ENCODE results near the gene CFAP141. TPM values are rescaled to one million over a fixed set of nuclear protein-coding genes. Genes with fewer than 3 reads are reported as not detected.
"Not testable (repeated sequence)": the region's sequence is repeated elsewhere in the genome, so short reads cannot be mapped to it uniquely, and the experiment has no call there.

CFAP141 gene
- total and polyA plus RNA-seq, 7 experiments from 2014 or later, result not detected

GRCh38 chr1:154205778-154206177 lies 355 bp downstream of the CFAP141 start:
- POLR2A ChIA-PET; H3K4me1 ChIP-seq (ENCODE audit: control insufficient read depth in 2 of 2, insufficient read depth in 2 of 2, low read length in 2 of 2); intact Hi-C loops (cut with micrococcal nuclease); DNase-seq; H3K27ac ChIP-seq (ENCODE audit: low read depth, low read length); H3K27me3 Mint-ChIP-seq; H3K9me3 Mint-ChIP-seq; ATAC-seq; H3K4me3 ChIP-seq (ENCODE audit: low read length); H3K27me3 ChIP-seq (ENCODE audit: control insufficient read depth in 2 of 2, insufficient read depth in 2 of 2, low read length in 2 of 2); H3K9me3 ChIP-seq (ENCODE audit: control insufficient read depth in 2 of 3, low read length in 3 of 3); H3K4me3 Mint-ChIP-seq: not testable (repeated sequence)
- peak overlapping the region in 8 of 9 donors; percentile 21 to 84 (median 64) for H3K27ac Mint-ChIP-seq
- peaks cover 0 to 26% (median 18%) of the 10 kb centered on the region in 5 donors for H3K36me3 Mint-ChIP-seq
- H3K36me3 ChIP-seq (ENCODE audit: control insufficient read depth in 2 of 3, insufficient read depth in 3 of 3, low read length in 3 of 3), result peaks cover 11 to 56% (median 16%) of the 10 kb centered on the region in 3 experiments
- H3K4me1 Mint-ChIP-seq, result peaks cover 0 to 12% (median 0%) of the 10 kb centered on the region in 7 donors
- CTCF ChIA-PET, result interaction anchor here (0.6 kb wide), 1 partner anchor 9 kb away, joined by 4 read pairs; no protein-coding TSS in a partner anchor

GRCh38 chr1:154199563-154199879 lies 6.6 kb downstream of the CFAP141 start:
- Mint-ChIP-seq H3K27ac (no peak overlapping the region), H3K36me3 (no peaks in the 10 kb centered on the region), H3K27me3 (peaks cover 0 to 4% (median 0%) of the 10 kb centered on the region in 5 donors), H3K4me3 (no peak overlapping the region), H3K4me1 (no peaks in the 10 kb centered on the region), H3K9me3 (no peaks in the 10 kb centered on the region)
- DNase-seq, result no peak
- ChIA-PET CTCF (interaction anchor here (0.8 to 3.0 kb wide), 12 partner anchors 14 to 145 kb away, joined by 3 to 34 read pairs (median 4); partner anchors contain the start of gene HAX1), POLR2A (interaction anchor here (0.6 to 2.8 kb wide), 7 partner anchors 18 to 278 kb away, joined by 3 to 12 read pairs (median 3); partner anchors contain the start of genes HAX1 and UBAP2L)
- intact Hi-C loops (cut with micrococcal nuclease), result loop anchor here (1.0 to 2.0 kb wide), 7 partner anchors 16 to 279 kb away; partner anchors contain the start of genes HAX1 (in 2 of the 2) and UBAP2L (in 1 of the 2)
- no peak overlapping the region for H3K4me3 ChIP-seq (ENCODE audit: low read length)
- no peaks in the 10 kb centered on the region for H3K9me3 ChIP-seq (ENCODE audit: control insufficient read depth in 2 of 3, low read length in 3 of 3)
- H3K4me1 ChIP-seq (ENCODE audit: control insufficient read depth in 2 of 2, insufficient read depth in 2 of 2, low read length in 2 of 2), result no peaks in the 10 kb centered on the region
- H3K27ac ChIP-seq (ENCODE audit: low read depth, low read length), result no peak overlapping the region
- no peak for ATAC-seq
- no peaks in the 10 kb centered on the region for H3K27me3 ChIP-seq (ENCODE audit: control insufficient read depth in 2 of 2, insufficient read depth in 2 of 2, low read length in 2 of 2)
- H3K36me3 ChIP-seq (ENCODE audit: control insufficient read depth in 2 of 3, insufficient read depth in 3 of 3, low read length in 3 of 3), result no peaks in the 10 kb centered on the region

- ATAC-seq (peak; percentile 91), DNase-seq (peak in 7 of 9 donors; percentile 44 to 66 (median 61))
- Mint-ChIP-seq H3K27ac (peak overlapping the region in 1 of 9 donors; percentile 69), H3K36me3 (no peaks in the 10 kb centered on the region), H3K4me1 (peaks cover 0 to 4% (median 0%) of the 10 kb centered on the region in 7 donors), H3K27me3 (peaks cover 0 to 7% (median 0%) of the 10 kb centered on the region in 5 donors), H3K4me3 (no peak overlapping the region), H3K9me3 (no peaks in the 10 kb centered on the region)
- Histone ChIP-seq H3K4me3 (ENCODE audit: low read length) (no peak overlapping the region), H3K27me3 (ENCODE audit: control insufficient read depth in 2 of 2, insufficient read depth in 2 of 2, low read length in 2 of 2) (no peaks in the 10 kb centered on the region), H3K36me3 (ENCODE audit: control insufficient read depth in 2 of 3, insufficient read depth in 3 of 3, low read length in 3 of 3) (no peaks in the 10 kb centered on the region), H3K27ac (ENCODE audit: low read depth, low read length) (no peak overlapping the region), H3K9me3 (ENCODE audit: control insufficient read depth in 2 of 3, low read length in 3 of 3) (no peaks in the 10 kb centered on the region), H3K4me1 (ENCODE audit: control insufficient read depth in 2 of 2, insufficient read depth in 2 of 2, low read length in 2 of 2) (no peaks in the 10 kb centered on the region)
- ChIA-PET CTCF (interaction anchor here (0.6 to 3.0 kb wide), 13 partner anchors 14 to 479 kb away, joined by 3 to 34 read pairs (median 4); partner anchors contain the start of gene HAX1), POLR2A (interaction anchor here (0.6 to 2.8 kb wide), 9 partner anchors 19 to 1181 kb away, joined by 3 to 12 read pairs (median 3); partner anchors contain the start of genes HAX1, RPS27 and UBAP2L)
- intact Hi-C loops (cut with micrococcal nuclease), result loop anchor here (1.0 to 2.0 kb wide), 7 partner anchors 16 to 279 kb away; partner anchors contain the start of genes HAX1 (in 2 of the 2) and UBAP2L (in 1 of the 2)
These were observed 7.2 kb downstream of the CFAP141 start for GRCh38 chr1:154198756-154199562.

- Mint-ChIP-seq H3K9me3 (no peaks in the 10 kb centered on the region), H3K27me3 (peaks cover 0 to 45% (median 12%) of the 10 kb centered on the region in 5 donors), H3K27ac (peak overlapping the region in 1 of 9 donors; percentile 32), H3K36me3 (no peaks in the 10 kb centered on the region), H3K4me1 (peaks cover 0 to 4% (median 0%) of the 10 kb centered on the region in 7 donors), H3K4me3 (no peak overlapping the region)
- POLR2A ChIA-PET, result no interaction called here
- no peaks in the 10 kb centered on the region for H3K36me3 ChIP-seq (ENCODE audit: control insufficient read depth in 2 of 3, insufficient read depth in 3 of 3, low read length in 3 of 3)
- no peak for ATAC-seq
- no peak overlapping the region for H3K4me3 ChIP-seq (ENCODE audit: low read length)
- H3K27ac ChIP-seq (ENCODE audit: low read depth, low read length), result no peak overlapping the region
- no peaks in the 10 kb centered on the region for H3K27me3 ChIP-seq (ENCODE audit: control insufficient read depth in 2 of 2, insufficient read depth in 2 of 2, low read length in 2 of 2)
- CTCF ChIA-PET, result interaction anchor here (0.6 kb wide), 1 partner anchor 38 kb away, joined by 3 read pairs; no protein-coding TSS in a partner anchor
- intact Hi-C loops (cut with micrococcal nuclease), result no loop called here
- H3K9me3 ChIP-seq (ENCODE audit: control insufficient read depth in 2 of 3, low read length in 3 of 3), result no peaks in the 10 kb centered on the region
- no peaks in the 10 kb centered on the region for H3K4me1 ChIP-seq (ENCODE audit: control insufficient read depth in 2 of 2, insufficient read depth in 2 of 2, low read length in 2 of 2)
- DNase-seq, result no peak
These were observed 12.3 kb downstream of the CFAP141 start for GRCh38 chr1:154193821-154194220.

- H3K27me3 Mint-ChIP-seq, result peaks cover 0 to 49% (median 12%) of the 10 kb centered on the region in 5 donors
- H3K9me3 ChIP-seq (ENCODE audit: control insufficient read depth in 2 of 3, low read length in 3 of 3), result no peaks in the 10 kb centered on the region
- intact Hi-C loops (cut with micrococcal nuclease), result no loop called here
- DNase-seq (no peak), ATAC-seq (no peak)
- ChIA-PET POLR2A (interaction anchor here (0.8 to 1.0 kb wide), 2 partner anchors 11 to 28 kb away, joined by 3 read pairs; partner anchors contain the start of gene UBAP2L), CTCF (no interaction called here)
- H3K27me3 ChIP-seq (ENCODE audit: control insufficient read depth in 2 of 2, insufficient read depth in 2 of 2, low read length in 2 of 2), result no peaks in the 10 kb centered on the region
- H3K36me3 Mint-ChIP-seq, result no peaks in the 10 kb centered on the region
- no peak overlapping the region for H3K4me3 Mint-ChIP-seq
- peaks cover 0 to 4% (median 0%) of the 10 kb centered on the region in 7 donors for H3K4me1 Mint-ChIP-seq
- H3K36me3 ChIP-seq (ENCODE audit: control insufficient read depth in 2 of 3, insufficient read depth in 3 of 3, low read length in 3 of 3), result no peaks in the 10 kb centered on the region
- no peak overlapping the region for H3K4me3 ChIP-seq (ENCODE audit: low read length)
- H3K9me3 Mint-ChIP-seq, result no peaks in the 10 kb centered on the region
- H3K4me1 ChIP-seq (ENCODE audit: control insufficient read depth in 2 of 2, insufficient read depth in 2 of 2, low read length in 2 of 2), result no peaks in the 10 kb centered on the region
- H3K27ac ChIP-seq (ENCODE audit: low read depth, low read length), result no peak overlapping the region
- H3K27ac Mint-ChIP-seq, result no peak overlapping the region
These were observed 13.7 kb downstream of the CFAP141 start for GRCh38 chr1:154192476-154192875.

GRCh38 chr1:154191990-154192461 lies 14.1 kb downstream of the CFAP141 start, which contains the start of gene TPM3:
Gene TPM3, minus strand, starts transcription at chr1:154192100. Its CDS starts 82 bp downstream, at chr1:154192018.
- peaks cover 0 to 4% (median 0%) of the 10 kb centered on the region in 7 donors for H3K4me1 Mint-ChIP-seq
- DNase-seq (no peak), ATAC-seq (no peak)
- peaks cover 0 to 49% (median 12%) of the 10 kb centered on the region in 5 donors for H3K27me3 Mint-ChIP-seq
- Histone ChIP-seq H3K4me1 (ENCODE audit: control insufficient read depth in 2 of 2, insufficient read depth in 2 of 2, low read length in 2 of 2) (no peaks in the 10 kb centered on the region), H3K4me3 (ENCODE audit: low read length) (no peak within 1 kb of the TSS), H3K27me3 (ENCODE audit: control insufficient read depth in 2 of 2, insufficient read depth in 2 of 2, low read length in 2 of 2) (no peaks in the 10 kb centered on the region), H3K27ac (ENCODE audit: low read depth, low read length) (no peak within 1 kb of the TSS), H3K9me3 (ENCODE audit: control insufficient read depth in 2 of 3, low read length in 3 of 3) (no peaks in the 10 kb centered on the region), H3K36me3 (ENCODE audit: control insufficient read depth in 2 of 3, insufficient read depth in 3 of 3, low read length in 3 of 3) (no peaks in the 10 kb centered on the region)
- CTCF ChIA-PET, result no interaction called here
- POLR2A ChIA-PET, result interaction anchor here (0.8 to 1.0 kb wide), 3 partner anchors 10 to 80 kb away, joined by 3 read pairs; partner anchors contain the start of gene UBAP2L
- no peaks in the 10 kb centered on the region for H3K36me3 Mint-ChIP-seq
- no peaks in the 10 kb centered on the region for H3K9me3 Mint-ChIP-seq
- intact Hi-C loops (cut with micrococcal nuclease), result no loop called here
- no peak within 1 kb of the TSS for H3K4me3 Mint-ChIP-seq
- peak within 1 kb of the TSS in 1 of 9 donors; percentile 36 for H3K27ac Mint-ChIP-seq
